Thoracic aorta (tissue), 2 donors: ENCODE data around the gene AASDH. TPM values are rescaled to one million over a fixed set of nuclear protein-coding genes. Genes with fewer than 3 reads are reported as not detected.

Experiments used
- ATAC-seq: fragments of 150-250 bp; one replicate; pipeline ENCODE4 v1.8.0; 2017; ENCODE audit warnings: low read depth; ENCODE audit not compliant: insufficient number of reproducible peaks, low FRiP score
- DNase-seq: peaks from one replicate; pipeline ENCODE4 v3.0.0-alpha.2; 2020; ENCODE audit warnings: low spot score
- H3K27ac ChIP-seq, 2 donors: fragments of 200-600 bp; sonication (generic); 1 replicate in 1 of 2; 2 replicates in 1 of 2; pipeline ENCODE4 v1.5.1; 2016; ENCODE audit warnings: mild to moderate bottlenecking in 2 of 2, moderate library complexity in 2 of 2
- H3K27me3 ChIP-seq: fragments of 200-600 bp; sonication (generic); replicated peaks from 2 replicates; pipeline ENCODE4 v1.6.0; 2016; ENCODE audit warnings: mild to moderate bottlenecking; ENCODE audit not compliant: insufficient read depth
- H3K36me3 ChIP-seq: fragments of 200-600 bp; sonication (generic); one replicate; pipeline ENCODE4 v1.5.1; 2016
- H3K4me1 ChIP-seq, 2 donors: fragments of 200-600 bp; sonication (generic); 1 replicate in 1 of 2; 2 replicates in 1 of 2; pipeline versions ENCODE4 v1.5.1 to v1.6.0; 2016; ENCODE audit warnings: low read depth in 2 of 2, mild to moderate bottlenecking in 1 of 2; ENCODE audit not compliant: control insufficient read depth in 1 of 2
- H3K4me3 ChIP-seq: fragments of 200-600 bp; sonication (generic); 2 replicates; pipeline ENCODE4 v1.5.1; 2016; ENCODE audit warnings: mild to moderate bottlenecking
- H3K9me3 ChIP-seq: fragments of 200-600 bp; sonication (generic); 2 replicates; pipeline ENCODE4 v1.5.1; 2016
- CTCF ChIP-seq: fragments of 200-600 bp; sonication (generic); IDR thresholded peaks from one replicate; pipeline ENCODE4 v1.5.1; 2019; ENCODE audit warnings: antibody characterized with exemption
- total RNA-seq, 2 donors: library from RNA; depleted of rRNA; stranded (reverse); fragments of >200 nt; gene quantifications; one replicate each; pipeline versions ENCODE4 v1.1.0 to v1.2.3, GENCODE V29; 2016

Gene AASDH
- total RNA-seq, 2 donors from 2014 or later = 4.6 to 7.9 TPM

- peaks cover 4 to 28% of the 10 kb centered on the region in 2 donors for H3K4me1 ChIP-seq
- H3K36me3 ChIP-seq = no peaks in the 10 kb centered on the region
- H3K27me3 ChIP-seq = no peaks in the 10 kb centered on the region
- no peak for TF ChIP-seq CTCF
- peak overlapping the region; percentile 18 to 29 for H3K27ac ChIP-seq
- DNase-seq (no peak), ATAC-seq (no peak)
- H3K4me3 ChIP-seq = peak overlapping the region; percentile 58
- H3K9me3 ChIP-seq = no peaks in the 10 kb centered on the region
Measured at GRCh38 chr4:56409511-56410090, 22.3 kb upstream of the AASDH start.

GRCh38 chr4:56408978-56409377, 21.7 kb upstream of the AASDH start:
- H3K4me3 ChIP-seq = no peak overlapping the region
- no peak for TF ChIP-seq CTCF
- ATAC-seq (no peak), DNase-seq (no peak)
- H3K9me3 ChIP-seq = no peaks in the 10 kb centered on the region
- peaks cover 4 to 28% of the 10 kb centered on the region in 2 donors for H3K4me1 ChIP-seq
- no peaks in the 10 kb centered on the region for H3K27me3 ChIP-seq
- no peak overlapping the region for H3K27ac ChIP-seq
- no peaks in the 10 kb centered on the region for H3K36me3 ChIP-seq

DNA sequence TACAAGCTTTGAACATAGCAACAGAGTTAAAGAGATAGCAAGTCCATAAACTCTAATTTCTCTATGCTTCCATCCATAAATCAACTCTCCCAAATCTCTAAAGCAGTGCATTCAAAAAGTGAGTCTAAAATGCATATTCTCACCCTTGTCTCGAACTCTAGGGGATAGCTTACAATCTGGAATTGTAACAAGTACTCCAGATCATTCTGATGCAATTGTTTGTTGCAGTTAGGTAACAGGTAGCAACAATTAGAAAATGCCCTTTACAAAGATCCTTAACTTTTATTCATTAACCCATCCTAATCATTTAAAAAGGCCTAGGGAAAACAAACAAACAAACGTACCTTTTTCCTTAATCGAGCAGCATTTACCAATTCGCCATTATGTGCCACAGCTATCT, 18.9 kb upstream of the AASDH start:
- H3K4me3 ChIP-seq = no peak overlapping the region
- H3K27me3 ChIP-seq = no peaks in the 10 kb centered on the region
- DNase-seq (no peak), ATAC-seq (no peak)
- no peak overlapping the region for H3K27ac ChIP-seq
- H3K36me3 ChIP-seq = no peaks in the 10 kb centered on the region
- TF ChIP-seq CTCF = no peak
- H3K9me3 ChIP-seq = no peaks in the 10 kb centered on the region
- peaks cover 4 to 23% of the 10 kb centered on the region in 2 donors for H3K4me1 ChIP-seq

DNA sequence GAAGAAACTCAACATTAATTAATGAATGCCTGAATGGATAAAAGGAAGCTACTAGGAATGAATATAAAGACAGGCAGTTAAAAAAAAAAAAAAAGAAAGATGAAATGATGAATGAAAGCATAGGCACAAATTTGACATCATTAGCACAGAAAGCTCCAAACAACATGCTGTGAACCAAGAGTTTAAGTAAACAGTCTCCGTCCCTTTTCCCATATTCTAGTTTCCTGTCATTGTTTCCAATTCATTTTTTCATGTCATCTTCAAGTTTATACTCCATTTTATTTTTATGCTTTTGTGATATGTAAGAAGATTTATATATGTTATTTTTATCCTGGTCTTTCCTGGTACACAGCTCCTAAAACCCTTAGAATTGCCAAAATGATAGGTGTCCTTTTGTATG, 17.7 kb upstream of the AASDH start:
- no peak for ATAC-seq
- Histone ChIP-seq H3K36me3 (peaks cover 3% of the 10 kb centered on the region), H3K9me3 (no peaks in the 10 kb centered on the region), H3K27ac (no peak overlapping the region), H3K27me3 (no peaks in the 10 kb centered on the region), H3K4me3 (no peak overlapping the region), H3K4me1 (peaks cover 4 to 14% of the 10 kb centered on the region in 2 donors)
- TF ChIP-seq CTCF = no peak
- no peak for DNase-seq

DNA sequence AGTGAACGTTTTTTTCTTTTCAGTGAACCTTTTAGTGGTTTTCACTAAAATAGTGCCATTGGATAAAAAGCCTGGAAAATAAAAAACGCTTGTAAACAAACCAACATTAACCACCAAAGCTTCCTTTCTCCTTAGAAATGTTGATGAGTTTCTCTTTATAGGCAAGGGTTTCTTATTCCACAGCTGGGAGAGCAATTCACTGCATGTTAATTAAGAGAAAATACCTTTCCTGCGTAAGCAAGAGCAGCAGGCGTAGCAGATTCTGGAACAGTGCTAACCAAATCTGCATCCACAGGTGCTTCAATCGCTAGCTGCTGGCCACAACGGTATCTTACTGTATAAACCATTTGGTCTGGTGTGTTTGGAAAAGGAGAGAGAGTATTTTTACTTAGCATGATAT, 13.3 kb upstream of the AASDH start:
- Histone ChIP-seq H3K9me3 (no peaks in the 10 kb centered on the region), H3K4me3 (no peak overlapping the region), H3K4me1 (no peaks in the 10 kb centered on the region), H3K27me3 (no peaks in the 10 kb centered on the region), H3K27ac (no peak overlapping the region), H3K36me3 (peaks cover 3% of the 10 kb centered on the region)
- ATAC-seq (no peak), DNase-seq (no peak)
- TF ChIP-seq CTCF = no peak
